ENCODE data around the gene KRTAP10-4.
"Not testable (repeated sequence)": the region's sequence is repeated elsewhere in the genome, so short reads cannot be mapped to it uniquely, and the experiment has no call there.

KRTAP10-4 gene

DNA sequence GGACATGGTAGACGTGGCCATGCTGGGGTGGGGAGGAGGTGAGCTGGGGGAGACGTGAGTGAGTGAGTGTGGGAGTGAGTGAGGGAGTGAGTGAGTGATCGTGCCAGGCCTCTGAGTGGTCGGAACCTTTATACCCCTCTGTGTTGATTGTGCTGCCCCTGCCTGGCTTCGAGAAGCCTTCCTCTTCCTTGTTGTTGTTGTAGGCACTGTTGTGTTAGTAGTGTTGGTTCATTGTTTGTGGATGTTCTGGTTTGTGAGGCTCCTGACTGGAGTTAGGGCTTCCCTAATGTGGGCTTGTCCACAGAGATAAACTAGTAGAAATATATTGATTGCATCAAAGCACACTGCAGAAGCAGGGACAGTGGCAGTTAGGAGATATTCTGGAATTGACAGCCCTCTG, 14.8 kb upstream of the KRTAP10-4 start, which contains the start of gene KRTAP10-3:
TSS of gene KRTAP10-3 (minus strand) at position 101 of the 400 bp plus-strand sequence. CDS start at position 21, 80 bp downstream.
- DNase-seq = no peak

DNA sequence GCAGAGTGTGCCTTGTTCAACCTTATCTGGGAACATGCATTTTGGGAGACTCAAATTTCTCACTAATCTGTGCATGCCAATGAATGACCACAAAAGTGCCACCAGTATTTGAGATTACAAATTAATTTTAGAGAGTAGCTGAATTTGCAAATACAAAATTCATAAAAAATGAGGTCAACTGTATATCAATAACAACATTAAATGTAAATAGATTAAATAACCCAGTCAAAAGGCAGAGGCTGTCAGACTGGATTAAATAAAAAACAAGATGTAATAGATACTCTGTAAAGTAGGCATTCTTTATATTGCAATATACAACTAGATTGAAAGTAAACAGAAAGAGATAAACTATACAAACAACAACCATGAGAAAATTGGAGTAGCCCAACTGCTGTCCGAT, 9.4 kb upstream of the KRTAP10-4 start:
- DNase-seq = no peak

DNA sequence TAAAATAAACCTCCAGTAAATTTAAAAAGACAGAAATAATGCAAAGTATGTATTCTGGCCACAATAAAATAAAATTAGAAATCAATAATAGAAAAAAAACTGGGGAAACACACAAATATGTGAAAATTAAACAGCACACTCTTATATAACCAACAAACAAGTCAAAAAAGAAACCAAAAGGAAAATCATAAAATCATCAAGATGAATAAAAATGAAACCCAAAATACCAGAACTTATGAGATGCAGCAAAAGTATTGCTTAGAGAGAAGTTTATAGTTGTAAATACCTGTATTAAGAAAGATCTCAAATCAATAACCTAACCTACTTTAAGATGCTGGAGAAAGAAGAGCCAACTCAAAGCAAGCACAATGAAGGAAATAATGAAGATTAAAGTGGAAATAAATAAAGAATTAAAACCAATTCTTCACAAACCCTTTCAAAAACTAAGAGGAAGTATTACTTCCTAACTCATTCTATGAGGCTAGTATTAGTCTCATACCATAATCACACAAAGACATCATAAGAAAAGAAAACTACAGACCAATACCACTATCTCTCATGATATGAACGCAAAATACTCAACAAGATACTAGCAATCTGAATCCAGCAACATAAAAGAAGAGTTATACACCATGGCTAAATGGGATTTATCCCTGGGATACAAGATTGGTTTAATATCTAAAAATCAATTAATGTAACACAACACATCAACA, 8.5 kb upstream of the KRTAP10-4 start:
- DNase-seq = no peak

DNA sequence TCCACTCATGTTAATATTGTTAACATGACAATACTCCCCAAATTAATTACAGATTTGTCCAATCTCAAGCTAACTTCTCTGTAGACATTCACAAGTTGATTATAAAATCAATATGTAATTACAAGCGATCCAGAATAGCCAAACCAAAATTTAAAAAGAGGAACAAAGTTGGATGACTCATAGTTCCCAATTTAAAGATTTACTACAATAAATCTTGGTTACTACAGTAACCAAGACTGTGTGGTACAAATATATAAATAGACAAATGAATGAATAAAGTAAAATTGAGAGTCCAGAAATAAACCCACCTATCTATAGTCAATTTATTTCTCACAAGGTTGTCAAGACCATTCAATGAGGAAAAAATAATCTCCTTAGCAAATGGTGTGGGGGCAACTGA, 7.1 kb upstream of the KRTAP10-4 start:
- no peak for DNase-seq

DNA sequence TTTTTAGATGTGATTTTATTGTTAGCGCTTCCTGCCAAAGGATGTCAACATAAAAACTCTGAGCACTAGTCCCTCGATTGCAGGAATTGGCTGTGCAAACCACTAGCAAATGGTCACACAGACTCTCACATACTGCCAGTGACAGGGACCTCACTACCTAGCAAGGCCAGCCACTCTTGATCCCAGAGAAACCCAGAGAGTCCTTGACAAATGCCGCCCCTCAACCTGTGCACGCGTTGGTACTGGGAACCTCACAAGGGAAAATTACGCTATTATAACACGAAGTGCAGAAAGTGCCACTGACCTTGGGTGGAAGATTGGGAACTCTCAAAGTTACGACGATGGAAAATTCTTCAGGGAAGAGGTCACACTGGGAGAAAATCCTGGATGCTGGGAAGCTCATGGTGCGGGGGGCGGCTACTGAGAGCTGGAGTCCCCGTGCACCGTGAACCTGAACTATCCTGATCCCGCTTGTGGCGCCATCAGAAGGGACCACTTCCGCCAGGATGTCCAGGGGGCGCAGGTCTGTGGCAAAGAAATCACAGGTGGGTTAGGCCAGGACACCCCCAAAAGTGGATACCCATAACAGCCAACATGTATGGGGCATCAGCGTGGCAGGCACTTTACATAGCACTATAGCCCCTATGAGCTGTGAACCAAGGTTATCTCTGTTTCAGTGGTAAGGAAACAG, 5.9 kb upstream of the KRTAP10-4 start:
- no peak for DNase-seq

DNA sequence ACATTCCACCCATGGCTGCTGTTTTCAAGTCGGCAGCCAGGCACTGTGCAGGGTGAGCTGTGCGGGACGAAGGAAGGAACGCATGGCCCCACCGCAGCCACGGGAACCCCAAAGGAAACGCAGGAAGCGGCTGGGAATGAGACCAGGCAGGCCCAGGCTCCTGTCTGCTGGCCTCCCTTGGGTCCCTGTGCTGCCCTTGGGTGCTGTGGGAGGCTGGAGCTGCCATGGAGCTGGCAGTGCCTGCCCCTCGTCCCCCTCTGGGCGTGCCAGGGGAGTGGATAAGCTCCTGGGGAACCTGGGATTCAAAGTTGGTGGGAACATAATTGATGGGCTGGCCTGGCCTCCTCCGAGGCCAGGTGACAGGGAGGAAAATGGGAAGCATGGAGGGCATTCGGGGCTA, 5.3 kb upstream of the KRTAP10-4 start:
- DNase-seq = no peak

DNA sequence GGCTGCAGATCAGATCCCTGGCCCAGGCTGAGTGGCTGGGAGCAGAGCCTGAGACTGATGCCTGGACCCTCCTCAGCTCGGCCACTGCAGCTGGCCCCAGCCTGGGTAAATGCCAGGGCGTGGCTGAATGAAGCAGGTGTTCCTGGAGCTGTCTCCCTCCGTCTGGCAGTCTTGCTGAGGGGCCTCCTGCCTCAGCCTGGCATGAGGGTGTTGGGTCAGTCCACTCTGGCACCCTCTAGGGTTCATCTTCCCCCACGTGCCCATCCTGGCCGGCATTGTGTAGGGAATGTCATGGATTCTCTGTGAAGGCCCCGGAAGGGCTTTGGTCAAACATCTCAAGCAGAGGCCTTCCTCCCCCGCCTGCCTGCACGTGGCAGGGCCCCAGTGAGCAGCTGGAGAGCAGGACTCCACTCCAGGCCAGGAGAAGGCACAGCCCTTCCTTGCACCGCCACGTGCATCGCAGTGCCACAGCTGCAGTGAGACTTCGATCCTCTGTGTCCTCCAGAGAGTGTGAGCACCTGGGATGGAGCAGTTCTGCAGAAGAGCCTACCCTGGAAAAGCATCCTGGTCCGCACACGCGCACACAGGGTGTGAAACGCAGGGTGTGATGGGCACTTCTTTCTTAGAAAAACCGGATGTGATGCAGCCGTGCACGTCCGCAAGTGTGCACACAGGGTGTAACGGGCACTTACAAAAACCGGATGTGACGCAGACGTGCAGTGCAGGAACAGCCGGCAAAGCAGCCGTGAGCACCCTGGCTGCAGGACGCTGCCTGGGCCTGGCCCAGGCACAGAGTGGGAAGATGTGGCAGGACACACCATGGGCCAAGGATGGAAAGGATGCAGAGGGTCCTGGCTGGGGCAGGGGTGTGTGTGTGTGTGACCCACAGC, 4.6 kb upstream of the KRTAP10-4 start:
- DNase-seq = no peak

DNA sequence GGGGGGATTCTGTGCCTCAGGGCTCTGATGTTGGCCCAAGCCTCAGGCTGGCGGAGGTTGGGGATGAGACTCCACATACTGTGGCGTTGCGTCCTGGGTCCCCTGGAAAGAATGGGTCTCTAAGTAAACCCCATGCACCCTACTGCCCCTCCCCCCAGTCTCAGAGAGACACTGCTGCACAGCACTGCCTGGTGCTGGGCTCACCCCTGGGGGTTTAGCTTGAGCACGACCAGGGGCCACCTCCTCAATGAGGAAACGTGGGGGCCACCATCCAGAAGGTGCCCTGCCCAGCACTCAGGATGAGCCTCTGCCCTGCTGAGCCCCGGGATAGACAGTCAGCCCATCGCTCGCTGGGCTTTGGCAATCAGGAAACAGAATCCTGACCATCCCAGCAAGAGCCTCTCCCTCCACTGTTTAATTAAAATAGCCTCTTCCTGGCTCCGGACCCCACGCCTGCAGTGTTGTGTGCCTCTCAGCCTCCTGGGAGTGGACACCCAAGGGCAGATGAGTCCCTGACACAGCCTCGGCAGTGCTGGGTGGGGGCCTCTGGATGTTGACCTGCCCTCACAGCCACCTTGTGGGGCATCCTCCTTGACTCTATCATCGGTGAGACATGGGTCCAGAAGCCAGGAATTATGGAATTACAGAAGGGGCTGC, 3.5 kb upstream of the KRTAP10-4 start:
- DNase-seq = no peak

DNA sequence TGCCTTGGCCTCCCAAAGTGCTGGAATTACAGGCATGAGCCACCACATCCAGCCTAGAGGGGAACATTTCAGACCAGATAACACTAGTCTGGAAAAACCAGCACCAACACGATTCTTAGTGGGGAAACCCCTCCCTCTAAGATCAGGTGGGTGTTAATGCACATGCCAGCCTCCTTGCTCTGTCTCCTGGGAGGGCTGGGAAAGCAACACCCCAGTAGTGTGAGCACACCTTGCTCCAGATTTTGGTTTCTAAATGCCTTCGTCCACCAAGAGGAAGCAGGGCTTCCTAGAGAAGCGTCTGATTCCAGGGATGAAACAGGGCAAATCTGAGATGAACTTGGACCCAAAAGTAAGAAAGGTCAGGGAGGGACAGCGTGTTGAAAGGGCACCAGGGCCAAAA, 2.2 kb upstream of the KRTAP10-4 start:
- no peak for DNase-seq

DNA sequence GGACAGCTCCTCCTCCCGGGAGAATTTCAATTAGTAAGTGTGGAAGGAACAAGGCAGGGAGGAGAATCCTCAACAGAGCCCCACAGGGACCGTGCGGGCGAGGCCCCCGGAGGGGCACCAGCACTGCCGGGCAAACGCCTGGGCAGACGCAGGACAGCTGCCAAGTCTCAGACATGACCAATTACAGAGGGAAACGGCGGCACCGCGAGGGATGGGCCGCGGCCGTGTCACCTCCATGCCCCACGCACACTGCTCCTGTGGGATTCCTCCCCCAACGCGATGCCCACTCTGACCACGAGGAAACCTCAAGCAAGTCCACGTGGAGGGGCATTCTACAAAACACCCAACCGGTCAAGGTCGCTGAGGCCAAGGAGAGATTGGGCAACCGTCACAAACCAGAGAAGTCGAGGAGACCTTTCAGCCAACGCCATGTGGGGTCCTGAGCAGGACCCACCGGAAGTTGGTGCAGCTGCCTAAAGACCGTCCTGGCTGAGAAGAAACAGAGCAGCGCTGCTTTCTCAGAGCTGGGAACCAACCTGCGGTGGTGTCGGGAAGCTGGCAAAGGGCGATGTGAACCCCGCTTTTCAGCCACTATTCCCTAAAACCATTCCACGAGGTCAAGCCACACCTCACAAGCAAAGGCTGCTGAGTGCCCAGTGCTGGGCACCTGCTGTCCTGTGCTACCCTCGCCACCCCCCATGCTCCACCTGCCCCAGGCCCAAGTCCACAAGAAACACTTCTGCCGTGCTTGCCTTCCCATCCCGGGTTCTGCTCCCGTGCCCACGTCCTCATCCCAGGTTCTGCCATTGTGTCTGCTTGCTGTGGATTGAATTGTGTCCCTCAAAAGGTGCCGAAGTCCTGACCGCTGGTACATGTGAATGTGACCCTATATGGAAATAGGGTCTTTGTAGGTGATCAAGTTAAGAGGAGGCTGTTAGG, 1.4 kb upstream of the KRTAP10-4 start:
- DNase-seq = no peak

DNA sequence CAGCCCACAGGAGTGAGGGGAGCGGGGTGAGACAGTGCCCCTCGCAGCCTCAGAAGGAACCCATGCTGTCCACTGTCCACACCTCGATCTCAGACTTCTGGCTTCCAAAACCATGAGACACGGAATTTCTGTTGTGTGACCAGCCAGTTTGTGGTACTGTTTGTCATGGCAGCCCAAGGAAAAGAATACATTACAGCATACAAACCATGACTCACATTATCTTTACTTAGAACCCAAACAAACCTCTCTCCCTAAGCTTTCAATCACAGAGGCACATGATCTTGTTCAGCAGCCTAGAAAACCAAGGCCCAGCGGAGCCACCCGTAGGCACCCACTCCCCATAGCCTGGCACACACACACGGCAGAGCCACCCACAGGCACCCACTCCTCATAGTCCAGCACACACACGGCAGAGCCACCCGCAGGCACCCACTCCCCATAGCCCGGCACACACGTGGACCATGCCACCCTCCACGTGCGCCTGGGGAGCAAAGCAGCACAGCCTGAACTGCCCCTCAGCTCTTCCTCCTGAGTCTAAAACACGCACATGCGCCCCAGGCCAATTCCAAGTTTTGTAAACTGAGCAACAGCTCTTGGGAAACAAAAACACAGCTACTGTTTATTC, 458 bp upstream of the KRTAP10-4 start:
- DNase-seq = no peak

DNA sequence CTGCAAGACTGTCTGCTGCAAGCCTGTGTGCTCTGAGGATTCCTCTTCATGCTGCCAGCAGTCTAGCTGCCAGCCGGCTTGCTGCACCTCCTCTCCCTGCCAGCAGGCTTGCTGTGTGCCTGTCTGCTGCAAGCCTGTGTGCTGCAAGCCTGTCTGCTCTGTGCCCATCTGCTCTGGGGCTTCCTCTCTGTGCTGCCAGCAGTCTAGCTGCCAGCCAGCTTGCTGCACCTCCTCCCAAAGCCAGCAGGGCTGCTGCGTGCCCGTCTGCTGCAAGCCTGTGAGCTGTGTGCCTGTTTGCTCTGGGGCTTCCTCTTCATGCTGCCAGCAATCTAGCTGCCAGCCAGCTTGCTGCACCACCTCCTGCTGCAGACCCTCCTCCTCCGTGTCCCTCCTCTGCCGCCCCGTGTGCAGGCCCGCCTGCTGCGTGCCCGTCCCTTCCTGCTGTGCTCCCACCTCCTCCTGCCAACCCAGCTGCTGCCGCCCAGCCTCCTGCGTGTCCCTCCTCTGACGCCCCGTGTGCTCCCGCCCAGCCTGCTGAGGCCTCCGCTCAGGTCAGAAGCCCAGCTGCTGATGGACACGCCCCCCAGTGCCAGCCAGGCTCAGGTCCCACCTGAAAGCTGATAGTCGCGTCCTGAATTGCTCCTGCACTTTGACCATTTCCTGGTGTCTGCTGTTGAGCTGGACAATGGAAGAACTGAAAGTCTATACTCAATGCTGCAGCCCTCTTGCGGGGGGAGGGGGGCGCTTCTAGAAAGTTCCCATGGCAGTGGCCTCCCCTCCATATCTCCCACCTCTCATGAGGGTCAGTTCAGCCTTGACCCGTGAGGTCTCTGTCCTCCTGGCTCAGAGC, 1.2 kb downstream of the KRTAP10-4 start:
- DNase-seq = no peak

DNA sequence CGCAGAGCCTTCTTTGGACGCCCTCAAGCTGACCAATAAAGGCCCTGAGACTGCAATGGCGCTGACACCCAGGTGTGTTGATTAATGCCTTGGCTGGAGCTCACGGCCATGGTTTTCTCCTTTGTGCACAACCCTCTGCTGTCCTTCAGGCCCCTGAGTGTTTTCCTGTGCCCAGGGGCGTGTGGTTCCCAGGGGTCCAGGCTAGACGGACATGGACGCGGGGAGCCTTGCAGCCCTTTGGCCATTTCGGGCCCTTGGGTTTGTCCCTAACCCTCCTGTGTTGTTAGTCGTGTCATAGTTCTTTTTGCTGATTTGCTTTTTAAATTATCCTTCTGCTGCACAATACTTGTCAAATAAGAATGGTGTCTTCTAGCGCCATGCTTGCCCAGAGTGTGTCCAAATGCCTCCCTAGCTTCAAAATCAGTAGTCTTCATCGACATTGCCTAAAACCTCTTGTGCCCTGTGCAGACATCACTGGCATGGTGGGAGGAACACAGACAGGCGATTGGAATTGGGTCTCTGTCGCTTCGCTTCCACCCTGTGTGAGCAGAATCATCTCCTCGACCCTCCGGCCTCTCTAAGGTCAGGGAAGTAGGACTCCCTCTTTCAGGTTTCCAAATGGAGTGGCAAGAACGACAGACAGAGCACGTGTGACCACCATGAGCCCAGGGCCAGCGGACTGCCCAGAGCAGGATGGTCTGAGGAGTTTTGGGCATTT, 1.9 kb downstream of the KRTAP10-4 start:
- no peak for DNase-seq

DNA sequence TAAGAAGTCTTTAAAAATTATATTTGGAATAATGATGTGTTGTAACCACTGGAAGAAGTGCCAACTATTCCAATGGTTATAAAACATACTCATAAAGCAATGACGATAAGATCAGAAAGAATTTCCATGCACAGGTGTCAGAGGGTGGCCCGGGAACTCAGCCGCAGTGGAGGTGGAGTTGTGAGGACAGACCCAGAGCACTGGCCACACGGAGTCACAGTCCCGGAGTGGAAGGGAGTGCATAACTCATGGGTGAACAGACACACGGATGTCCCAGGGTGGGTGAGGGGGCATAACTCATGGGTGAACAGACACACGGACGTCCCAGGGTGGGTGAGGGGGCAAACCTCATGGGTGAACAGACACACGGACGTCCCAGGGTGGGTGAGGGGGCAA, 2.5 kb downstream of the KRTAP10-4 start:
- DNase-seq = no peak

DNA sequence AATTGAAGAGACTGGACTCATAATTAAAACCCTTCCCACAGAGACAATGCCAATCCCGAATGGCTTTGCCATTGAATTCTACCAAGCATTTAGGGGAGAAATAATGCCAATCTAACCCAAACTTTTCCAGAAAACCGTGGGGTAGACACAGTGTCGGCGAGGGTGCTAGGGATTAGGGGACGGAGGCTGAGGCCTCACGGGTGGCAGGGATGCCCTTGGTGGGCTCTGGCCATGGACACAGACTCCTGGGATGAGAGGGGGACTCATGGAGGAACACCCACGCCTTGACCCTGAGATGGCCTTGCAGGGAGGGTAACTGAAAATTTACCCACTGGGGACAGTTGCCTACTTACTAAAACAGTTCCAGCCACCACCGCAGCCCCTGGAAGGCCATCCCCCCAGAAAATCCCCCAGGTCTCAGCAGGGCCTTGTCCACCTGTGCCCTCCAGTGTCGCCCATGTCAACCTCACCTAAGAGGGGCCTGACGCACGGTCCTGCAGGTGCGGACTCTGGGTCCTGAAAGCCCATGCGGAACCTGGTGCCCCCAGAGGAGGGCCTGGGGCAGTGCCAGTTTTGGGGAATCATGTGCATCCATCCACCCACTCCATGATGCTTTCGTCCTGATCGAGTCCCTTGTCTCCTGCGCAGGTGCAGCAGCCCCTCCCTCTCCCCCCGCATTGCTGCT, 5.0 kb downstream of the KRTAP10-4 start:
- DNase-seq = no peak

DNA sequence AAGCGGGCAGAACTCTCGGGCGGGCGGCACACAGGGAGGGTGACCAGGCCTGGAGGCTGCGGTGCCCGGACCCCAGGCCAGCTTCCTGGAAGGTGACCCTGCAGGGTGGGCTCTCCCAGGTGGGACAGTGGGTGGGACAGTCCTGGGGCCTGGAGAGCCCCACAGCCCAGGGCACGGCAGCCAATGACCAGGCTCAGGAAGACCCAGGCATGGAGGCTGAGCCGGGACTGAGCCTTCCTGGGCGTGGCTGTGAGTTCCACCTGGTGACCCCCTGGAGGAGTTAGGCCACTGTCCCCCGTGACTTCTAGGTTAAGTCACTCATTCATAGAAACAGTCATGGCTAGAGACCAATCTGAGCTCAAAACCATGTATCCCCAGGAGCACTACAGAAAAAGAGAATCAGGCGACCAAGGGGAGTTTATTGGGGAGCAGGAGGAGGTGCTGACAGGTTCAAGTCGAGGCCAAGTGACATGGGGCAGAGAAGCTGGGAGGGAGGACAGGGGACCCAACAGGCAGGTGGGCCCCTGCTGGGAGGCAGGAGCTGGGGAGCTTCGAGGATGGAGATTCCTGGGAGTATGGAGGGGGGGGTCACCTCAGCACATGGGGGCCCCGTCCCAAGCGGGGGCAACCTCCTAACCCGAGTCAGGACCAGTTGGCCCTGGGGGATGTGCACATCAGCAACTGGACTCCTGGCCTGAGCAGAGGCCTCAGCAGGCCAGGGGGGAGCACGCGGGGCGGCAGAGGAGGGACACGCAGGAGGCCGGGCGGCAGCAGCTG, 5.7 kb downstream of the KRTAP10-4 start:
- no peak for DNase-seq

DNA sequence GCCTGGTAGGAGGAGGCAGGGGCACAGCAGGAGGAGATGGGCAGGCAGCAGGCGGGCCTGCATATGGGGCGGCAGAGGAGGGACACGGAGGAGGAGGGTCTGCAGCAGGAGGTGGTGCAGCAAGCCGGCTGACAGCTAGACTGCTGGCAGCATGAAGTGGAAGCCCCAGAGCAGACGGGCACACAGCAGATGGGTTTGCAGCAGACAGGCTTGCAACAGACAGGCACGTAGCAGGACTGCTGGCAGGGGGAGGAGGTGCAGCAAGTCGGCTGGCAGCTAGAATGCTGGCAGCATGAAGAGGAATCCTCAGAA, 6.3 kb downstream of the KRTAP10-4 start:
- DNase-seq = no peak

DNA sequence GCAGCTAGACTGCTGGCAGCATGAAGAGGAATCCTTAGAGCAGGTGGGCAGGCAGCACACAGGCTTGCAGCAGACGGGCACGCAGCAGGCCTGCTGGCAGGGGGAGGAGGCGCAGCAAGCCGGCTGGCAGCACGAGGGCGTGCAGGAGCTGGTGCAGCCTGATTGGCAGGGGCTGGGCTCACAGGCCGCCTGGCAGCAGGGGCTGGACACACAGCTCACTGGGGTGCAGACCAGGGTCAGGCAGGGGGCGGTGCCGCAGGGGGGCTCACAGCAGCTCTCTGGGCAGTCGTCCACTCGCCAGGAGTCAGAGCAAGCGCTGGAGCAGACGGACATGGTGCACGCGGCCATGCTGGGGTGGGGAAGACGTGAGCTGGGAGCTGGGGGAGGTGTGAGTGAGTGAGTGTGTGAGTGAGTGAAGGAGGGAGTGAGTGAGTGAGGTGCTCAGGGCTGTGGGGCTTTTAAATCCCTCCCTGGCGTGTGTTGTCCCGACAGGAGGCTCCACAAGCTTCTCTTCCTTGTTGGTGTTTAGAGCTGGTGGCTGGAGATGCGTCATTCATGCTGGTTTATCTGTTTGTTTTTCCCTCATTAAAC, 6.8 kb downstream of the KRTAP10-4 start, which contains the start of gene KRTAP10-5:
TSS of gene KRTAP10-5 (minus strand) at position 374 of the 591 bp plus-strand sequence. CDS start at position 348, 26 bp downstream.
- not testable (repeated sequence) for DNase-seq

Data from activated CD4-positive, alpha-beta T cell treated with anti-CD3 and anti-CD28 coated beads, Interleukin-2, amount 50 U/mL, for 16 hours (primary cell).